ENCODE data around the gene MINDY4. TPM values are rescaled to one million over a fixed set of nuclear protein-coding genes. Genes with fewer than 3 reads are reported as not detected.

The MINDY4 gene
- total and polyA plus RNA-seq, 9 donors = 6.9 to 30.3 (median 18.2) TPM

DNA sequence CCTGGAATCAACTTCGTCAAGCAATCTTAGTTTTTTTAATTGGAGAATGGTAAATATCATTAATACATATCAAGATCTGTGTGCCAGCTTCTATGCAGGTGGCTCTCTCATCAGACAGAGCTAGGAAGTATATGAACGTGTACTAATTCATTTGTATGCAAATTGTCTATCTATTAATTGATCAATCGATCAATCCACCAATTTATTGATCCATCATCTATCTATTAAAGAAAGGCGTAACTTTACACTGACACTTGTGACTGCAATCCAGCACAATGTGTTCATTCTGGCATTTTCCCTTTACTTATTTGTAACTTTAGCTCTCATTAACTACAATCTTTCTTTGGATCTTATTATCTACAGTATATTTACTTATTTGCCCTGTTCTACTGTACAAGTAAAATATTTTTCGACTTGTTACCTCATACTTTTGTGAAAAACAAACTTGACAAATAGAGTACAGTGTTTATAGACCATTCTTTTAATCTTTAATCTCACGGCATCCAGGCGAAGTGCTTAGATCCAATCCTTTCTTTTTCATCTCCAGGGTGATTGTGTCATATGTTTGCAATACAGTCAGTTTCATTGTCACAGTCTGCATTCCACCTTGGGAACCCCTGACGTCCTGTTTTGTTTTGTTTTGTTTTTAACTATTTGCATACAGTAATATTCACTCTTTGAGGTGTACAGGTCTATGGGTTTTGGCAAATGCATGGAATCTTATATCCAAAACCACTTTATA, 170.5 kb downstream of the MINDY4 start:
- Histone ChIP-seq H3K4me1 (ENCODE audit: insufficient read depth) (peaks cover 4% of the 10 kb centered on the region), H3K27me3 (no peaks in the 10 kb centered on the region), H3K27ac (no peak overlapping the region), H3K9me3 (no peaks in the 10 kb centered on the region), H3K36me3 (no peaks in the 10 kb centered on the region), H3K4me3 (no peak overlapping the region)
- WGBS, 3 donors = 52 to 58% (median 53%) methylated on average over 8 of the region's 8 CpGs
- intact Hi-C loops (cut with DNase I) = no loop called here
- DNase-seq = no peak
- no peak for TF ChIP-seq EP300 (IDR thresholded peaks at IDR 0.05)
- TF ChIP-seq, protein P1, sequence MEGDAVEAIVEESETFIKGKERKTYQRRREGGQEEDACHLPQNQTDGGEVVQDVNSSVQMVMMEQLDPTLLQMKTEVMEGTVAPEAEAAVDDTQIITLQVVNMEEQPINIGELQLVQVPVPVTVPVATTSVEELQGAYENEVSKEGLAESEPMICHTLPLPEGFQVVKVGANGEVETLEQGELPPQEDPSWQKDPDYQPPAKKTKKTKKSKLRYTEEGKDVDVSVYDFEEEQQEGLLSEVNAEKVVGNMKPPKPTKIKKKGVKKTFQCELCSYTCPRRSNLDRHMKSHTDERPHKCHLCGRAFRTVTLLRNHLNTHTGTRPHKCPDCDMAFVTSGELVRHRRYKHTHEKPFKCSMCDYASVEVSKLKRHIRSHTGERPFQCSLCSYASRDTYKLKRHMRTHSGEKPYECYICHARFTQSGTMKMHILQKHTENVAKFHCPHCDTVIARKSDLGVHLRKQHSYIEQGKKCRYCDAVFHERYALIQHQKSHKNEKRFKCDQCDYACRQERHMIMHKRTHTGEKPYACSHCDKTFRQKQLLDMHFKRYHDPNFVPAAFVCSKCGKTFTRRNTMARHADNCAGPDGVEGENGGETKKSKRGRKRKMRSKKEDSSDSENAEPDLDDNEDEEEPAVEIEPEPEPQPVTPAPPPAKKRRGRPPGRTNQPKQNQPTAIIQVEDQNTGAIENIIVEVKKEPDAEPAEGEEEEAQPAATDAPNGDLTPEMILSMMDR (IDR thresholded peaks at IDR 0.05) = no peak
- TF ChIP-seq POLR2A (IDR thresholded peaks at IDR 0.05) = no peak

Other genes starting within 250 kb of the MINDY4 start
- 100 to 1,000 TPM in 1 of 7 donors, 10 to 100 TPM in 6; 41.0 to 253 (median 55.3) TPM for gene GARS1, start 176.5 kb upstream of the MINDY4 start, total RNA-seq
- 10 to 100 TPM; 35.0 to 86.8 TPM for gene GARS1, start 176.5 kb upstream of the MINDY4 start, polyA plus RNA-seq
- gene CRHR2, start 89.0 kb upstream of the MINDY4 start, total RNA-seq = 1 to 10 TPM in 1 of 7 donors, under 1 TPM in 3, not detected in 3; 0.10 to 1.1 (median 0.87) TPM
- under 1 TPM in 1 of 2 donors, not detected in 1; 0.08 TPM for gene CRHR2, start 89.0 kb upstream of the MINDY4 start, polyA plus RNA-seq
- 100 to 1,000 TPM in 1 of 7 donors, 10 to 100 TPM in 4, 1 to 10 TPM in 1, under 1 TPM in 1; 0.99 to 153 (median 41.8) TPM for gene INMT, start 19.3 kb upstream of the MINDY4 start, total RNA-seq
- gene INMT, start 19.3 kb upstream of the MINDY4 start, polyA plus RNA-seq = 10 to 100 TPM; 11.9 to 37.3 TPM
- 100 to 1,000 TPM in 1 of 7 donors, 10 to 100 TPM in 6; 10.2 to 114 (median 47.0) TPM for gene AQP1, start 140.4 kb downstream of the MINDY4 start, total RNA-seq
- 100 to 1,000 TPM in 1 of 2 donors, 10 to 100 TPM in 1; 91.0 to 151 TPM for gene AQP1, start 140.4 kb downstream of the MINDY4 start, polyA plus RNA-seq
- gene GHRHR, start 192.5 kb downstream of the MINDY4 start, total RNA-seq = not detected
- gene GHRHR, start 192.5 kb downstream of the MINDY4 start, polyA plus RNA-seq = not detected